ENCODE results near the gene PTPN6.

The PTPN6 gene

GRCh38 chr12:6975297-6976032 lies 24.3 kb downstream of the PTPN6 start:
- no peak for DNase-seq

DNA sequence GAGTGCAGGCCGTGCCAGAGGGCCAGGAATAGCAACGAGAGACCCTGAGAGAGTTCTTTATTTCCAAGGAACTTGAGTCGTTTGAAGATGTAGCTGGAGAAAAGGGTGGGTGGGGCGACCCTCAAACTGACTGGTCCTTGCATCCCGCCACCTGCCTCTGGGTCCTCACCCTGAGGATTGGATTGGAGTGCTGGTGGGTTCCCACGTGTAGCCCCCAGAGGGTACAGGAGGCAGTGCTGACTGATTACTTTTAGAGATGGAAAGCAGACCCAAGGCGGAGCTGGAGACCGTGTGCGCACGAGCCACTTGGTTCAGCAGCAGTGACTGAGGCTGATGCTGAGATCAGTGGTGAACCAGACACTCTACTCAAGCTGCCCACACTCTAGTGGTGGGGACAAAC lies 26.5 kb downstream of the PTPN6 start:
- no peak for DNase-seq

DNA sequence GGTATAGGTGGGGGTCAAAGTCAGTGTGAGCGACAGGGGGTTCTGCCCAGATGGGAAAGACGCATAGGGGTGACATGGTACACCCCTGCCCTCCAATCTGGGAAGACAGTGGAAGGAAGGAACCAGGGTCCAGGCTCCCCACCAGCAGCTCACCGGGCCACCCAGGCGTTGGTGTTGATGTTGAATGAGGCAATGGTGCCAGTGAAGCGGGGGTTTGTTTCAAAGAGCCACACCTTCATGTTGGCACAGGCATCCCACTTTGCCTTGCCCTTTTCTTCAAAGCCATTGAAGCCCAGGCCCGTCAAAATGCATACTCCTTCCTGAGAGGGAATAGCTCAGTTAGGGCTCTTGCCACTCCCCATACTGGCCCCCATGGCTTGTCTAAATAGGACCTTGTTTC lies 27.0 kb downstream of the PTPN6 start:
- no peak for DNase-seq

DNA sequence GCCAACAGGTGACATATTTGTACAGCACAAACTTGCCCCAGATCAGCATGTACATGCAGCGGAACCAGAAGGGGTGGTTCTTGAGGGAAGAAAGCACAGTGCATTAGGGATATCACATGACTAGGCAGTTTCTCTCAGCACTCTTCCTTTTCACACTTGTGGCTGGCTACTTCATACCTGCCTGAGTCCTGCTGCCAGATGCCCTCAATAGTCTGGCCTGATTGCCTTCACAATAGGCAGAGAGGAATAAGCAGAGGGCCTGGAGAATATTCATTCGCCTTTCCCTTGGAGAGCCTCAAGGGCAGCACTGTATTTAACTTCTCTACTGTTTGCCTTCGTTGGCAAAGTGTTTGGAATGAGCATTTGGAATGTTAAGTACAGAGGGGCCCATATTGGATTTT lies 27.5 kb downstream of the PTPN6 start:
- DNase-seq: no peak

- no peak for DNase-seq
Measured at GRCh38 chr12:6979021-6979420, 27.9 kb downstream of the PTPN6 start.

DNA sequence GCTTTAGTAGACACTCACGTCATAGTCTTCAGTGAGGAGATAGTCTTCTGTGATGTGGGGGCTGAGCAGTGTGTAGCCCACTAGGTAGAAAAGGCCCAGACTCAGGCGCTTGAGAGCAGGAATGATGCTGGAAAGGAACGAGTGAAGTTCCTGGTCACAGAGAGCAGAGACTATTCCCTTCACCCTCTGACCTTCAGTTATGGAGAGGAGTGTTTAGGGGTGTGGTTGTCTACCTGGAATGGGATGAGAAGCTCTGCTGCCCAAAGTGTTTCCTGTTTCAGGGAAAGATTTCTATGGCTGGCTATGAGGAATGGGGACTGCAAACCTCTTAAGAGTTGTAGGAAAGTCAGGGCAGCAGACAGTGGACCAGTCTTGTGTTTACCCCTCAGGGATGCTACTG lies 28.3 kb downstream of the PTPN6 start:
- no peak for DNase-seq

DNA sequence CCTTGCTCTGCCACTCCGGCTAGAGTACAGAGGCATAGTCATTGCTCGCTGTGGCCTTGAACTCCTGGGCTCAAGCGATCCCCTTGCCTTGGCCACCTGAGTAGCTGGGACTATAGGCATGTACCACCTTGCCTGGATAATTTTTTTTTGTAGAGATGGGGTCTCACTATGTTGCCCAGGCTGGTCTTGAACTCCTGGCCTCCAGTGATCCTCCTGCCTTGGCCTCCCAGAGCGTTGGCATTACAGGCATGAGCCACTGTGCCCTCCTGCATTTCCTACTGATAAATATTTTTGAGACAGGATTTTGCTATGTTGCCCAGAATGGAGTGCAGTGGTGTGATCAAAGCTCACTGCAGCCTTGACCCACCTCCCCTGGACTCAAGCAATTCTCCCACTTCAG lies 28.9 kb downstream of the PTPN6 start:
- no peak for DNase-seq

- no peak for DNase-seq
Measured at GRCh38 chr12:6980740-6981139, 29.6 kb downstream of the PTPN6 start.

GRCh38 chr12:6981152-6982052 lies 30.2 kb downstream of the PTPN6 start:
- DNase-seq: no peak

GRCh38 chr12:6982532-6982931 lies 31.4 kb downstream of the PTPN6 start:
- DNase-seq: no peak

DNA sequence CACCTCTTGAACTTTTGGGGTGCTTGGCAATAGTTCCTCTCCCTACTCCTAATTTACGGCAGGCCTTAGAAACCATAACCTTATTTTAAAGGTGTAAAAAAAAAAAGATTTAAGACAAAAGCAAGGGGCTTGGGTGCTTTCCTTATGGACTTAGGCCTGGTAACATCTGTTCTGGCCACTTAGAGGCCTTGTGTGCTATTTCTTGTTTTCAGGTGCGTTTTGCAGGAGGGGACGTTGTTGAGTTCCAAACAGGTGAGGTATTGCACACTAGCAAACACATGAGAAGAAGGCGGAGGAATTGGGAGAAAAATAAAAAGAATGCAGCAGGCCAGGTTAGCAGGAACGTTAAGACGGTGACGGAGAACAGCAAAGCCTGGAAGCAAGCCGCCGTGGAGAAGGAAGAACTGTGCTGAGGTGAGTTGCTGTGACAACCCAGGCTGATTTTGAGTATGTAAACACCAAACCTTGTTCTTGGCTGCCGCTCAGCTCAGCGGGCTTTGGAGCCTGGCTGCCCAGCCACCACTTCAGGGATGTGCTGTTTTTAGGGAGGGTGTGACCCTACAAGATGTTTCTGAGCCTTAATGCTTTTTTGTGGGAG lies 36.9 kb downstream of the PTPN6 start:
- no peak for DNase-seq

DNA sequence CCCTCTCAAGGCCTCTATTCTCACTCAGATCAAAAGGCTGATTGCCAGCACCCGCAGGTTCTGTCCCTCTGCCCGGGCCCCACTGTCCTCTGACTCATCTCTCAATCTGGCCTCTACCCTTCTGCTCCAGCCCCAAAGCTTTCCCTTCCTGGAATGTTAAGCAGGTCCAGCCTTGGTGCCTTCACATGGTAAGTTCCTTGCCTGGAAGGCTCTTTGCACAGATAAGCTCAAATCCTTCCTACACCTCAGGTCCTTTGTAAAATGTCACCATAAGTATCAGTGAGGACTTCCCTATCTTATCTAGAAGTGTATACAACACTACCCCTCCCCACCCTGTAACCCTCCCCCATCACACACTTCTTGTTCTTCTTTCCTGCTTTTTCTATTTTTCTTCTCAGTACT lies 44.9 kb downstream of the PTPN6 start:
- DNase-seq: no peak

- no peak for DNase-seq
Measured at GRCh38 chr12:6998715-6999451, 47.7 kb downstream of the PTPN6 start.

- DNase-seq: no peak
Measured at GRCh38 chr12:7001921-7002591, 50.9 kb downstream of the PTPN6 start.

DNA sequence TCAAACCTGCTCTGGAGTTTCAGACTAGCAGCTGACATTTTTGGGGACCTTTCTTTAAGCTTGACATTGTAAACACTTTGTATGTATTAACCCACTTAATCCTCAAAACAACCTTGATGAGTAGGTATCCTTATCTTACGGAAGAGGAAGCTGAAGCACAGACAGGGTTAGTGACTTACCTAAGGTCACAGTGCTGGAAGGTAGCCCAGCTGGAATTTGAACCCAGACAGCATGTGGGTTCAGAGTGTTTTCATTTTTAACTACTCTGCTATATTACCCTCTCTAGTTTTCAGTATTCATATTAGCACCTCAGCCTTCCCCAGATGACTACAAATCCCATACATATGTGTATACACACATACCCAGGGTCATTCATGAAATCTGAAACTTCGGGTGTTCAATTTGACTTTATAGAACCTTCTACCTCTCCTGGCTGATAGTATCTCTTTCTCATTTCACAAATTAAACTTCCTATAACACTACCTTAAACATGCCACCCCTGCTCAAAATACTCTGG lies 53.2 kb downstream of the PTPN6 start:
- DNase-seq: no peak

- DNase-seq: no peak
Measured at GRCh38 chr12:7004840-7005239, 53.7 kb downstream of the PTPN6 start.

DNA sequence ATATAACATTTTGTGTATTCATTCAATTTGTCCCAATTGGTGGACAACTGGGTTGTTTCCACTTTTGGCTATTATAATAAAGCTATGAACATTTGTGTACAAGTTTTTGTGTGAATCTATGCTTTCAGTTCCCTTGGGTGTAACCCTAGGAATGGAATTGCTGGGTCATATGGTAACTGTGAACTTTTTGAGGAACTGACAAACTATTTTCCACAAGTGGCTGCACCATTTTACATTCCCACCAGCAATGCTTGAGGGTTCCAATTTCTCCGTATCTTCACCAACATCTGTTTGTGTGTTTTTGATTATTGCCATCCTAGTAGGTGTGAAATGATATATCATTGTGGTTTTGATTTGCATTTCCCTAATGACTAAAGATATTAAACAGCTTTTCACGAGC lies 54.2 kb downstream of the PTPN6 start:
- DNase-seq: no peak

DNA sequence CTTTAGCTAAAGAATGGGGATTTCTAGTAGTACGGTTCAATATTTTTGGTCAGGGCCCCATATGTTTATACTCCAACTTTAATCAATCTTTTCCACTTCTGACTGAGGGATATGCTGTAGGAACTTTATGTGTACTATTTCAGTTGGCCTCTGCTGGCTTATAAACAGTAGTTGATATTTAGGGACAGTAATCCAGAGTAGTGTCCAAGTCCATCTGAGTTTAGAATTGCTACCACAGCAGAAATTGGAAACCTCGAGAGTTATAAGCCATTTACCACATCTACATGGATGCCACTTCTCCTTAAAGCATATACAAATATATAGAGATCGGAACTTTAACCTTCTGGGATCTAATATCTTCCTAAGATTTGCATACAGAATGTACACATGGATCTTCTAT lies 55.5 kb downstream of the PTPN6 start:
- no peak for DNase-seq

GRCh38 chr12:7008864-7009263 lies 57.7 kb downstream of the PTPN6 start:
- no peak for DNase-seq

DNA sequence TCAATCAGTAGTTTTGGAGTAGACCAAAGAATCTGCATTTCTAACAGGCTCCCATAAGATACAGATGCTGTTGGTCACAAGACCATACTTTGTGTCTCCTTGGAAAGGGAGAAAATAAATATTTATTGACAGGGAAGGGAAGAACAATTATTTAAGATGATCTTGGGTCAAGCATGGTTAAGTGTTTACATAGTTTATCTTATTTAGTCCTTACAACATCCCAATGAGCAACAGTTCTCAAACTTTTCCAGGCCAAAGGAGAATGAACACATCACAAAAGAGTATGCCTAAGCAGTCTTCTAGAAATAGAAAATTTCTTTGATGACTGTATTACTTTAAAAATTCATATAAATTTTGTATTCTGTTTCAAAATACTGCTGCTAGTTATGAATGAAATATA lies 58.4 kb downstream of the PTPN6 start:
- DNase-seq: no peak

Data from Kasumi-1 (cell line).